Adrenal gland (tissue), 5 donors: ENCODE measurements around the gene ACOX2.

Experiments used
- POLR2A ChIP-seq, 2 donors: fragments of 450-650 bp; IDR thresholded peaks; one replicate each; pipeline ENCODE4 v1.6.1; 2017; ENCODE audit warnings: antibody characterized with exemption in 2 of 2, mild to moderate bottlenecking in 2 of 2, moderate library complexity in 1 of 2
- TF ChIP-seq, protein P1 (sequence below), 6 experiments: fragments of 450-650 bp in 4 of 6; fragments of 200-600 bp in 2 of 6; sonication (generic) in 1 of 6; IDR thresholded peaks; 1 replicate in 5 of 6; 2 replicates in 1 of 6; pipeline versions ENCODE4 v1.5.1 to v1.8.0; 2016 to 2021; ENCODE audit warnings: antibody characterized with exemption in 6 of 6, mild to moderate bottlenecking in 2 of 6, moderate library complexity in 1 of 6
- donor health status: DM: no; HTN: no; CAD: no.

DNA sequence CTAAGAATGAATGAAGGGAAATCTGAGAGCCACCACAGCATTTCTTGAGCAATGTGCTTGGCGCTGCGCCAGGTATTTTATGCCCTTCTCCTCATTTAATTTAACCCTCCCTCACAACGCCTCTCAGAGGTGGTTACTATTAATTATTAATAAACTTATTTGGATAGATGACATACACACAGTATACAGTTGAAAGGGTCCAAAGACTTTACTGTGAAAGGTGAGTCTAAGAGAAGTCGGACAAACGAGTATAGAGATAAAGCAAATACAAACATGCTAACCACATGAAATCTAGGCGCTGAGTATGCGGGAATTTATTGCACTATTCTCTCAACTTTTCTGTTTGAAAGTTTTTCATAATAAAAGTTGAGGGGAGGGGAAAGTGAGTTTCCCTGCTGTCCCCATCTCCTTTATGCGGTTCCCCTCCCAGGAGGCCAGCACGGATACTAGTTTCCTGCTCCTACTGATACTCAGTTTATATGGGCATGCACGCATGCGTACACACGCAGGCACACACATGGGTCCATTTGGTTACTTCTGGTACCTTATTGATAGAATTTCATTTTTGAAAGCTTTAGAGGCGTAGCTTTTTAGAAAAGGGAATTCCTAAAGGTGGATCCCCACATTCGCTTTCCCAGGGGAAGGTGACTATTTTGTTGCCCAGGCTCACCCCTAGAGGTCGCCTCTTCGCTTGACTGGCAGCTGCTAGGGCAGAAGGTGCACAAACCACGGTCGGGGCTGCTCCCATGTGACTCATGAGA, 73.6 kb downstream of the ACOX2 start:
- TF ChIP-seq, protein P1, sequence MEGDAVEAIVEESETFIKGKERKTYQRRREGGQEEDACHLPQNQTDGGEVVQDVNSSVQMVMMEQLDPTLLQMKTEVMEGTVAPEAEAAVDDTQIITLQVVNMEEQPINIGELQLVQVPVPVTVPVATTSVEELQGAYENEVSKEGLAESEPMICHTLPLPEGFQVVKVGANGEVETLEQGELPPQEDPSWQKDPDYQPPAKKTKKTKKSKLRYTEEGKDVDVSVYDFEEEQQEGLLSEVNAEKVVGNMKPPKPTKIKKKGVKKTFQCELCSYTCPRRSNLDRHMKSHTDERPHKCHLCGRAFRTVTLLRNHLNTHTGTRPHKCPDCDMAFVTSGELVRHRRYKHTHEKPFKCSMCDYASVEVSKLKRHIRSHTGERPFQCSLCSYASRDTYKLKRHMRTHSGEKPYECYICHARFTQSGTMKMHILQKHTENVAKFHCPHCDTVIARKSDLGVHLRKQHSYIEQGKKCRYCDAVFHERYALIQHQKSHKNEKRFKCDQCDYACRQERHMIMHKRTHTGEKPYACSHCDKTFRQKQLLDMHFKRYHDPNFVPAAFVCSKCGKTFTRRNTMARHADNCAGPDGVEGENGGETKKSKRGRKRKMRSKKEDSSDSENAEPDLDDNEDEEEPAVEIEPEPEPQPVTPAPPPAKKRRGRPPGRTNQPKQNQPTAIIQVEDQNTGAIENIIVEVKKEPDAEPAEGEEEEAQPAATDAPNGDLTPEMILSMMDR (IDR thresholded peaks at IDR 0.05), result peak; percentile 63 to 78 (median 70)
- no peak for TF ChIP-seq POLR2A (IDR thresholded peaks at IDR 0.05)
